ENCODE results near the gene ZSCAN5B. TPM values are rescaled to one million over a fixed set of nuclear protein-coding genes. Genes with fewer than 3 reads are reported as not detected.
"Not testable (repeated sequence)": the region's sequence is repeated elsewhere in the genome, so short reads cannot be mapped to it uniquely, and the experiment has no call there.

Gene ZSCAN5B
- polyA plus RNA-seq, 1 donor from 2014 or later, result 0.24 TPM

GRCh38 chr19:56217039-56217949 lies 19.7 kb upstream of the ZSCAN5B start:
- Histone ChIP-seq H3K9me3 (ENCODE audit: low read length) (no peaks in the 10 kb centered on the region), H3K36me3 (ENCODE audit: insufficient read depth, low read length) (no peaks in the 10 kb centered on the region), H4K20me1 (ENCODE audit: insufficient read depth) (no peaks in the 10 kb centered on the region), H3K79me2 (replicated peaks; ENCODE audit: insufficient read depth, low read length) (no peaks in the 10 kb centered on the region), H3K4me2 (ENCODE audit: low read length) (no peak overlapping the region), H3K27ac (ENCODE audit: low read length) (no peak overlapping the region), H3K4me3 (ENCODE audit: low read length) (no peak overlapping the region), H2AFZ (ENCODE audit: low read depth, low read length) (no peak overlapping the region), H3K27me3 (ENCODE audit: insufficient read depth, low read depth, low read length) (no peaks in the 10 kb centered on the region), H3F3A (ENCODE audit: insufficient read depth, low read length, poor library complexity, severe bottlenecking) (no peaks in the 10 kb centered on the region), H3K9ac (ENCODE audit: low read length) (no peak overlapping the region), H3K9me2 (ENCODE audit: insufficient read depth, low read length) (no peaks in the 10 kb centered on the region)
- TF ChIP-seq TAF1 (IDR thresholded peaks at IDR 0.05; ENCODE audit: low read depth) (no peak), POLR2AphosphoS5 (IDR thresholded peaks at IDR 0.05) (no peak), EP300 (conservative IDR thresholded peaks at IDR 0.05; ENCODE audit: poor library complexity, severe bottlenecking) (no peak), REST (IDR thresholded peaks at IDR 0.05; ENCODE audit: borderline replicate concordance) (no peak), EZH2 (IDR thresholded peaks at IDR 0.05; ENCODE audit: borderline replicate concordance, insufficient read depth, low read length, poor library complexity, severe bottlenecking) (no peak), MXI1 (conservative IDR thresholded peaks at IDR 0.05; ENCODE audit: poor library complexity, severe bottlenecking) (no peak), CTCF (IDR thresholded peaks at IDR 0.05; ENCODE audit: poor library complexity, severe bottlenecking) (no peak), SMC3 (conservative IDR thresholded peaks at IDR 0.05; ENCODE audit: poor library complexity) (no peak), RAD21 (conservative IDR thresholded peaks at IDR 0.05) (no peak)

GRCh38 chr19:56211718-56212117 lies 14.1 kb upstream of the ZSCAN5B start:
- H3K4me3 ChIP-seq (ENCODE audit: low read length), result no peak overlapping the region
- no peaks in the 10 kb centered on the region for H3K79me2 ChIP-seq (replicated peaks; ENCODE audit: insufficient read depth, low read length)
- H4K20me1 ChIP-seq (ENCODE audit: insufficient read depth), result no peaks in the 10 kb centered on the region
- H3K9ac ChIP-seq (ENCODE audit: low read length), result no peak overlapping the region
- no peak overlapping the region for H3K27ac ChIP-seq (ENCODE audit: low read length)
- no peaks in the 10 kb centered on the region for H3K27me3 ChIP-seq (ENCODE audit: insufficient read depth, low read depth, low read length)
- no peak for TF ChIP-seq RAD21 (conservative IDR thresholded peaks at IDR 0.05)
- no peak for TF ChIP-seq SMC3 (conservative IDR thresholded peaks at IDR 0.05; ENCODE audit: poor library complexity)
- no peaks in the 10 kb centered on the region for H3K9me3 ChIP-seq (ENCODE audit: low read length)
- H2AFZ ChIP-seq (ENCODE audit: low read depth, low read length), result no peak overlapping the region
- H3K9me2 ChIP-seq (ENCODE audit: insufficient read depth, low read length), result no peaks in the 10 kb centered on the region
- no peaks in the 10 kb centered on the region for H3K36me3 ChIP-seq (ENCODE audit: insufficient read depth, low read length)
- H3F3A ChIP-seq (ENCODE audit: insufficient read depth, low read length, poor library complexity, severe bottlenecking), result no peaks in the 10 kb centered on the region
- no peak overlapping the region for H3K4me2 ChIP-seq (ENCODE audit: low read length)

- H3F3A ChIP-seq (ENCODE audit: insufficient read depth, low read length, poor library complexity, severe bottlenecking); H4K20me1 ChIP-seq (ENCODE audit: insufficient read depth); H3K9ac ChIP-seq (ENCODE audit: low read length); H3K4me3 ChIP-seq (ENCODE audit: low read length); H3K9me3 ChIP-seq (ENCODE audit: low read length); H2AFZ ChIP-seq (ENCODE audit: low read depth, low read length); H3K4me2 ChIP-seq (ENCODE audit: low read length); H3K27ac ChIP-seq (ENCODE audit: low read length); H3K36me3 ChIP-seq (ENCODE audit: insufficient read depth, low read length); H3K79me2 ChIP-seq (replicated peaks; ENCODE audit: insufficient read depth, low read length); H3K9me2 ChIP-seq (ENCODE audit: insufficient read depth, low read length); H3K27me3 ChIP-seq (ENCODE audit: insufficient read depth, low read depth, low read length): not testable (repeated sequence)
Measured at GRCh38 chr19:56210036-56210435, 12.5 kb upstream of the ZSCAN5B start.
